ENCODE data around the gene CCDC174.

DNA sequence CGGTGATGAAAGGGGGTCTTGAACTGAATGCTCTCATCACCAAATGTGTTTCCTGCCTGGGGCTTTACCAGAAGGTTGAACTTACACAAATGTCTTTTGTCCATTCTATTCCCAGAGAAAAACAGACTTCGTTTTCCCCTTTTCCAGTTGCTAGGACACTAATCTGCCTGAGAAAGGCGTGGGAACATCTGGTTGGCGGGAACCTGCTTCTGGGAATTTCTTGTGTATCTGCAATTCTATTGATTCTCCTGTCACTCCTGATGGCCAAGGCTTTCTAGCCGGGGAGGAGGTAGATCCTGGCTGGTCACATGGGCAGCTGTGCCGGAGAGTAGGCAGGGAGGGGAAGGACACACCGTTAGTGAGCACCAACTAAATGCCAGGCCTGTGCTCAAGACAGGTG lies 31.1 kb upstream of the CCDC174 start:
- no peak for TF ChIP-seq CTCF (IDR thresholded peaks at IDR 0.05)
- no peak for TF ChIP-seq ZNF671 (CRISPR knock-in tag; IDR thresholded peaks at IDR 0.05)
- TF ChIP-seq GABPB1 (CRISPR knock-in tag; IDR thresholded peaks at IDR 0.05) = no peak
